Measurements from ENCODE around the gene APEX1. TPM values are rescaled to one million over a fixed set of nuclear protein-coding genes. Genes with fewer than 3 reads are reported as not detected.
"Not testable (repeated sequence)": the region's sequence is repeated elsewhere in the genome, so short reads cannot be mapped to it uniquely, and the experiment has no call there.

The APEX1 gene
- polyA plus RNA-seq, 1 donor from 2014 or later = 143 TPM

- peaks cover 9 to 17% (median 13%) of the 10 kb centered on the region in 3 donors for H3K4me1 Mint-ChIP-seq
- H3K4me3 Mint-ChIP-seq = no peak overlapping the region
- H3K27ac Mint-ChIP-seq = no peak overlapping the region
- no peaks in the 10 kb centered on the region for H3K27me3 Mint-ChIP-seq
- H3K9me3 Mint-ChIP-seq = no peaks in the 10 kb centered on the region
- H3K36me3 Mint-ChIP-seq = peaks cover 3% of the 10 kb centered on the region
These were observed 46.3 kb downstream of the APEX1 start for GRCh38 chr14:20501346-20501745.

DNA sequence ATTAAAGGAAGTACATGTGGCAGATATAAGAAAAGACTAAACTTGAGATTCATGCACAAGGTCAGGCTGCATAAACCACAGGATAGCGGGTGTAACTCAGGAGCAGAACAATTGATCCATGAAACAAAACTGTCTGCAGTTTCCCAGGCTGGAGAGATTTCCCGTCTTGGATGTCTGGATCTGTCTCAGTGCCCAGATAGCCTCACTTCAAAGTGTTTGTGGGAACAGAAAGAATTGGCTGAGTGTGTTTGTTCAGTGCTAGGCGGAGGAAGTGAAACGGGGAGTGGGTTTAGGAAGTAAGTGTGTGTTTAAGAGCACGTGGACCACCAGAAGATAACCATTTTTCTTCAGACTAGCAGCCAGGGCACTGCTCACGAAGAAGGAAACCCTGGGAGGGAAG is 48.9 kb downstream of the APEX1 start:
- Mint-ChIP-seq H3K36me3 (peaks cover 3% of the 10 kb centered on the region), H3K27me3 (peaks cover 5% of the 10 kb centered on the region), H3K27ac (peak overlapping the region in 1 of 3 donors; percentile 1), H3K4me3 (peak overlapping the region in 2 of 4 donors; percentile 19 to 78), H3K9me3 (no peaks in the 10 kb centered on the region), H3K4me1 (peaks cover 9 to 13% (median 12%) of the 10 kb centered on the region in 3 donors)

DNA sequence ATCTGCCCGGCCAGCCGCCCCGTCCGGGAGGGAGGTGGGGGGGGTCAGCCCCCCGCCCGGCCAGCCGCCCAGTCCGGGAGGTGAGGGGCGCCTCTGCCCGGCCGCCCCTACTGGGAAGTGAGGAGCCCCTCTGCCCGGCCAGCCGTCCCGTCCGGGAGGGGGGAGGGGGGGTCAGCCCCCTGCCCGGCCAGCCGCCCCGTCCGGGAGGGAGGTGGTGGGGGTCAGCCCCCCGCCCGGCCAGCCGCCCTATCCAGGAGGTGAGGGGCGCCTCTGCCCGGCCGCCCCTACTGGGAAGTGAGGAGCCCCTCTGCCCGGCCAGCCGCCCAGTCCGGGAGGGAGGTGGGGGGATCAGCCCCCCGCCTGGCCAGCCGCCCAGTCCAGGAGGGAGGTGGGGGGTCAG is 51.2 kb downstream of the APEX1 start:
- H3K27me3 Mint-ChIP-seq, H3K4me3 Mint-ChIP-seq, H3K27ac Mint-ChIP-seq, H3K9me3 Mint-ChIP-seq, H3K36me3 Mint-ChIP-seq: not testable (repeated sequence)
- H3K4me1 Mint-ChIP-seq = peaks cover 9 to 14% (median 10%) of the 10 kb centered on the region in 3 donors

DNA sequence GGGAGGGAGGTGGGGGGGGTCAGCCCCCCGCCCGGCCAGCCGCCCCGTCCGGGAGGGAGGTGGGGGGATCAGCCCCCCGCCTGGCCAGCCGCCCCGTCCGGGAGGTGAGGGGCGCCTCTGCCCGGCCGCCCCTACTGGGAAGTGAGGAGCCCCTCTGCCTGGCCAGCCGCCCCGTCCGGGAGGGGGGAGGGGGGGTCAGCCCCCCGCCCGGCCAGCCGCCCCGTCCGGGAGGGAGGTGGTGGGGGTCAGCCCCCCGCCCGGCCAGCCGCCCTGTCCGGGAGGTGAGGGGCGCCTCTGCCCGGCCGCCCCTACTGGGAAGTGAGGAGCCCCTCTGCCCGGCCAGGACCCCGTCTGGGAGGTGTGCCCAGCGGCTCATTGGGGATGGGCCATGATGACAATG is 51.7 kb downstream of the APEX1 start:
- H3K27me3 Mint-ChIP-seq, H3K9me3 Mint-ChIP-seq, H3K27ac Mint-ChIP-seq, H3K36me3 Mint-ChIP-seq, H3K4me3 Mint-ChIP-seq: not testable (repeated sequence)
- peaks cover 10 to 15% (median 11%) of the 10 kb centered on the region in 3 donors for H3K4me1 Mint-ChIP-seq

Other genes with a start within 250 kb of the APEX1 start
- not detected for gene OR11H6, start 231.5 kb upstream of the APEX1 start, polyA plus RNA-seq
- gene OR11H7, start 226.2 kb upstream of the APEX1 start, polyA plus RNA-seq = not detected
- gene OR11H4, start 215.9 kb upstream of the APEX1 start, polyA plus RNA-seq = not detected
- gene TTC5, start 149.3 kb upstream of the APEX1 start, polyA plus RNA-seq = 24.1 TPM
- 17.6 TPM for gene CCNB1IP1, start 121.9 kb upstream of the APEX1 start, polyA plus RNA-seq
- 10.1 TPM for gene PARP2, start 111.6 kb upstream of the APEX1 start, polyA plus RNA-seq
- gene TEP1, start 41.7 kb upstream of the APEX1 start, polyA plus RNA-seq = 17.8 TPM
- 0.10 TPM for gene KLHL33, start 19.1 kb upstream of the APEX1 start, polyA plus RNA-seq
- gene OSGEP, start 414 bp upstream of the APEX1 start, polyA plus RNA-seq = 50.8 TPM
- 63.7 TPM for gene PIP4P1, start 6.2 kb downstream of the APEX1 start, polyA plus RNA-seq
- 37.6 TPM for gene PNP, start 14.2 kb downstream of the APEX1 start, polyA plus RNA-seq
- 0.19 TPM for gene RNASE10, start 50.3 kb downstream of the APEX1 start, polyA plus RNA-seq
- gene RNASE9, start 105.8 kb downstream of the APEX1 start, polyA plus RNA-seq = not detected
- gene RNASE11, start 132.8 kb downstream of the APEX1 start, polyA plus RNA-seq = not detected
- gene RNASE12, start 136.2 kb downstream of the APEX1 start, polyA plus RNA-seq = not detected
- not detected for gene OR6S1, start 186.5 kb downstream of the APEX1 start, polyA plus RNA-seq
- 9.0 TPM for gene RNASE4, start 229.3 kb downstream of the APEX1 start, polyA plus RNA-seq
- gene ANG, start 233.5 kb downstream of the APEX1 start, polyA plus RNA-seq = 9.9 TPM